GM03348 (cell line): ENCODE measurements around the gene GNB1.

Experiments used
- DNase-seq: peaks from one replicate; pipeline ENCODE4 v3.0.0; 2012; ENCODE audit warnings: low spot score

The GNB1 gene

GRCh38 chr1:1825217-1825616, 65.7 kb downstream of the GNB1 start:
- DNase-seq: no peak

- no peak for DNase-seq
These were observed 71.1 kb downstream of the GNB1 start for GRCh38 chr1:1819762-1820161.

- no peak for DNase-seq
These were observed 73.7 kb downstream of the GNB1 start for GRCh38 chr1:1817221-1817620.

- DNase-seq: no peak
These were observed 75.1 kb downstream of the GNB1 start for GRCh38 chr1:1815606-1816281.

GRCh38 chr1:1809489-1809888, 81.4 kb downstream of the GNB1 start:
- DNase-seq: no peak

- no peak for DNase-seq
These were observed 82.7 kb downstream of the GNB1 start for GRCh38 chr1:1808206-1808605.

GRCh38 chr1:1806890-1807289, 84.0 kb downstream of the GNB1 start:
- DNase-seq: peak; percentile 63

- DNase-seq: no peak
These were observed 86.6 kb downstream of the GNB1 start for GRCh38 chr1:1804301-1804700.

- DNase-seq: no peak
These were observed 88.0 kb downstream of the GNB1 start for GRCh38 chr1:1802871-1803270.

- DNase-seq: no peak
These were observed 91.2 kb downstream of the GNB1 start for GRCh38 chr1:1799716-1800115.

GRCh38 chr1:1797731-1798341, 93.1 kb downstream of the GNB1 start:
- DNase-seq: no peak

GRCh38 chr1:1796466-1796865, 94.4 kb downstream of the GNB1 start:
- DNase-seq: no peak

- no peak for DNase-seq
These were observed 95.9 kb downstream of the GNB1 start for GRCh38 chr1:1794999-1795398.

GRCh38 chr1:1793481-1794244, 97.2 kb downstream of the GNB1 start:
- DNase-seq: no peak

GRCh38 chr1:1788646-1789431, 102.0 kb downstream of the GNB1 start:
- no peak for DNase-seq

GRCh38 chr1:1788136-1788535, 102.8 kb downstream of the GNB1 start:
- DNase-seq: no peak

GRCh38 chr1:1786836-1787605, 103.9 kb downstream of the GNB1 start:
- DNase-seq: no peak

- no peak for DNase-seq
These were observed 105.2 kb downstream of the GNB1 start for GRCh38 chr1:1785666-1786065.

GRCh38 chr1:1784933-1785332, 106.0 kb downstream of the GNB1 start:
- no peak for DNase-seq

- DNase-seq: no peak
These were observed 107.6 kb downstream of the GNB1 start for GRCh38 chr1:1783320-1783719.

GRCh38 chr1:1782399-1783221, 108.3 kb downstream of the GNB1 start:
- DNase-seq: peak; percentile 79
